NCI-H187 (cell line): ENCODE measurements around the gene RORB.

ENCODE experiments used
- DNase-seq, 2 experiments: peaks; one replicate each; lab custom pipeline; 2025; lab: John Stamatoyannopoulos, UW

Gene RORB

GRCh38 chr9:74719306-74719705, 222.2 kb downstream of the RORB start:
- no peak for DNase-seq

DNA sequence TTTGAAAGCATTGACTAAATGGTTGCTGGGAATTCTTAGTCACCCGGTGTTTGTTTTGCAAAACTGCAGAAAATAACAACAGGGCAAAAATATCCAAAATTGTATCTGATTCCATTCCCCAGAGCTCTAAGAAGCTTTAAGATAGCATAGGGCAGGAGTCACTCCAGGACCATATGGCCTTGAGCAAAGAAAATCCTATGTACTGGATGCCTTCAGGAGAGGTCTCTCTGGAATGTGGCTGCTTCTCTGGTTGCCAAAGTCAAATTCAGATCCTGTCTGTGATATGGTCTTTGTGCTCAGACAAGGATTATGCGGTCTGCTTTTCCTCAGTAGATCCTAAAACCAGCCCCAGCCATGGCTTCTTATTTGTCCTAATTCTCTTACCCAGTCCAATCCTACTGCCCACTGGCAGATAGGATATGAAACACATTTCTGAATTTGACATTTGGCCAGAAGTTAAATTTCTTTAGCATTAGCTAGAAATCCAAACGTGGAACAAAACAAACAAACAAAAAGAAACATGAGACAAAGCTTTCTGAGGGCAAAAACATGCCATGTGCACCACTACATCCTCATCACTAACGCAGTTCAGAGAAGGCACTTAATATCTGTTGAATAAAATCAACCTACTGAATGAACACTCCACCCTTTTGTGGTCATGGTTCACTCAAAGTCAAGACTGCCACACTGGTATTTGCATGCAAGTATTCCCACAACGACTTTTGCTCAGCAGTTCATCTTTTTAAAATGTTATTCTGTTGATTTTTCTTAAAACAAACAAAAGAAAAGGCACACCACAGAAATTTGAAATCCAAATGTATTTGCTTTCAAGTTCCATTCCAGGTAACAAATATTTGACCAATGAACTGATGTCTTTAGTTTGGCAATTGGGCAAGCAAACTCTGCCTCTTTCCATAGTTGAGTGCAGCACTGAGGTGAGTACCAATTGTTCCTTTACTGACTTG, 224.8 kb downstream of the RORB start:
- DNase-seq, result no peak

DNA sequence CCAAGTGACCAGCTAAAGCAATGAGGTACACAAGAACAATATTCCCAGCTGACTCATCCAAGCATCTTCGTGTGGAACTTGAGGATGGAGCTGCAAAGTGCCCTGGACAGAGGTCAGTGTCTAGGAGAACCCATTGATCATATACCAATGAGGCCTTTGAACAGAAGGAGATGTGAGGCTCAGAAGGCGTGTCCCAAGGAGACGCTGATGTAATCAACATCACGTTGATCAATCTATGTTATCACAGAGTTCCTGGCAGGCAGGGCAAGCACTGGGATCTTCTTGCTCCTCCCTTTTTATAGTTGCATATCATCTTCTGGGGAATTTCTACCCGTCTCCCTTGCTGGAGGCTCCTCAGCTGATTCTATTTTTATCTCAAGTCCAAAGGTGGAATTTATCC, 227.2 kb downstream of the RORB start:
- no peak for DNase-seq

- no peak for DNase-seq
Measured at GRCh38 chr9:74726581-74726980, 229.4 kb downstream of the RORB start.

GRCh38 chr9:74728176-74728575, 231.0 kb downstream of the RORB start:
- DNase-seq, result no peak

DNA sequence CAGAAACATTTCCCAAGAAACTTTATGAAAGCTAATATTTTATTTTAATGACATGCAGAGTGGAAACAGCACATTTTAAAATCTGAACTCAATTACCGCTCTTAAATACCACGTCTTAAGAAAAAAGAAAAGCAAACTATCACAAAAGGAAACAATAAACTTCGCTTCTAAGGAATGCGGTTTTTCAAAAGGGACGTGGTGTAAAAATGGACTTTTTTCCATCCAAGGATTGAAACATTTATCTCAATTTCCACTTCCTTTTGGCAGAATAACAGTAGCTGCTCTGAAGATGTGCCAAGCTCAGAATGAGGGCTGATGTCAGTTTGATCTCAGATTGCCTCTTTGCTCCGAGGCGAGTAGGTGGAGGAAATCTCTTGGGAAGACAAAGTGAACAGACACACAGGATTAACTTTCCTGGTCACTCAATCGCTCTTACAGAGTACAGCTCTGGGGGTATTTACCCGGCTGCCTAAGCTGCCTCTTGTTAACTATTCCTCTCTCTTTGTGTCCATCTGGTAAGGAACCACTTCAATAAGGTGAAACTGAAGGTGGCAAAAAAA, 232.1 kb downstream of the RORB start:
- no peak for DNase-seq

- DNase-seq, result no peak
Measured at GRCh38 chr9:74735761-74736160, 238.6 kb downstream of the RORB start.

DNA sequence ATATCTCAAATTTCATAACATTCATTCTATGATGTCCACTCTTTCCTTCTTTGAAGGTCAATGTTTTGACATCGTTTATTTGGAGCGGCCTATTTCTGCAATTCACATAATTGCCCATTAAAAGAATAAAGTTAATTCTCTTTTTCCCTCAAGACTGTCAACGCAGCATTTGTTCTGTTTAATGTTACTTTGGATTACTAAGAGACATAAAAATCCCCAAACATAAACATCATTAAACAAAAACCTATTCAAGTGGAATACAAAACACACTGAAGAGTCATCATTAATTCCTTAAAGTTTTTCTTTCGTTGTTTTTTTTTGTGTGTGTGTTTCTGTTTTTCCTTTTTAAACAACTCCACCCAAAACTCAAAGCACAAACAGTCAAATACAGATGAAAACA, 239.5 kb downstream of the RORB start:
- no peak for DNase-seq

DNA sequence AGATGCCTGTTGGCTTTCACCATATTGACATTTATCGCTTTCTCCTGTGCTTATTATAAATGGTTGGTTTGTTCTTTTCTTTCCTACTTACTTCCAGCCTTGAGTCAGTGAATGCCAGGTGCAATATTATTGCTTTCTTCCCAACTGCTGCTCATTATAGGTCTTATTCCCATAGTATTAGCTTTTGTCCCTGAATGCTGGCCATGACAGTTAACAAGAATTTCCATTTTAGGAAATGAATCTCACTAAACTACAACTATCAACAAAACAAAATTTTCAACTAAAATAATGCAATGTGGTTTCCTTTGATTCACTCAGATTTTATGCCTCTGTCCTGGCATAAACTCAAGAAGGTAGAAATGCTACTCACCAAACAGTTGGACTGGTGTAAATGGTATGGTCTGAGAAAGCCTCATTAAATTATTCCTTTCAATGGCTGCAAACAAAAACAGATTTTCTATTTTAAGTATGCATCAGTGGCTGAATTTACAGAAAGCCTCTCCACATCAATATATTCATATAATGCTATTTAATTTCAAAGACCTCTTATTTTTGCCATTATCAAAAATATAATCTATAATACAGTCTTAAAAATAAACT, 245.2 kb downstream of the RORB start:
- DNase-seq, result no peak
